Heart left ventricle (tissue), 16 donors: ENCODE data around the gene IMP4. TPM values are rescaled to one million over a fixed set of nuclear protein-coding genes. Genes with fewer than 3 reads are reported as not detected.

Experiments
- ATAC-seq, 4 donors: fragments of 200-7000 bp; cut with Tn5 transposase; one replicate each; pipeline ENCODE4 v1.9.1; 2020 to 2022; ENCODE audit warnings: moderate library complexity in 4 of 4, mild to moderate bottlenecking in 3 of 4, moderate number of reproducible peaks in 1 of 4
- DNase-seq, 5 donors: peaks; one replicate each; pipeline ENCODE4 v3.0.0-alpha.2; 2020
- H3K27ac ChIP-seq, 12 donors: fragments of 200-600 bp; sonication (generic) in 4 of 12; one replicate each; pipeline versions ENCODE4 v1.5.0 to v1.8.0; 2016 to 2022; ENCODE audit warnings: mild to moderate bottlenecking in 2 of 12
- H3K27me3 ChIP-seq, 9 donors: fragments of 200-600 bp; sonication (generic) in 2 of 9; one replicate each; pipeline versions ENCODE4 v1.5.1 to v1.8.0; 2016 to 2022; ENCODE audit warnings: mild to moderate bottlenecking in 3 of 9
- H3K36me3 ChIP-seq, 9 donors: fragments of 200-600 bp; sonication (generic) in 2 of 9; one replicate each; pipeline versions ENCODE4 v1.5.0 to v1.8.0; 2018 to 2022; ENCODE audit warnings: mild to moderate bottlenecking in 2 of 9
- H3K4me1 ChIP-seq, 12 donors: fragments of 200-600 bp; sonication (generic) in 4 of 12; one replicate each; pipeline versions ENCODE4 v1.5.0 to v1.8.0; 2016 to 2022; ENCODE audit warnings: mild to moderate bottlenecking in 3 of 12
- H3K4me3 ChIP-seq, 12 donors: fragments of 200-600 bp; sonication (generic) in 4 of 12; one replicate each; pipeline versions ENCODE4 v1.5.0 to v1.8.0; 2017 to 2022; ENCODE audit warnings: mild to moderate bottlenecking in 9 of 12, moderate library complexity in 4 of 12
- H3K9me3 ChIP-seq, 12 donors: fragments of 200-600 bp; sonication (generic) in 4 of 12; one replicate each; pipeline versions ENCODE4 v1.5.0 to v1.8.0; 2016 to 2022; ENCODE audit warnings: mild to moderate bottlenecking in 1 of 12
- CTCF ChIP-seq, 12 donors: fragments of 200-600 bp; sonication (generic) in 4 of 12; IDR thresholded peaks; one replicate each; pipeline versions ENCODE4 v1.5.0 to v1.8.0; 2018 to 2022; ENCODE audit warnings: antibody characterized with exemption in 12 of 12, mild to moderate bottlenecking in 5 of 12
- POLR2A ChIP-seq, 2 donors: fragments of 450-650 bp; IDR thresholded peaks; one replicate each; pipeline ENCODE4 v1.6.1; 2017; ENCODE audit warnings: antibody characterized with exemption in 2 of 2, mild to moderate bottlenecking in 2 of 2, moderate library complexity in 2 of 2
- WGBS, 4 donors: extraction: QIAGEN DNeasy Blood & Tissue Kit in 2 of 4; methylation state at CpG; one replicate each; pipeline versions ENCODE4 v1.1.5 to v1.1.7; 2013 to 2018; 5-methylcytosine and 5-hydroxymethylcytosine counted together
- intact Hi-C, 10 donors: fragments of 100-400 bp; cut with DNase I; formaldehyde crosslinking; loops; one replicate each; pipeline versions ENCODE4 v1.11.1 to v1.14.2; 2022
- polyA plus RNA-seq, 2 donors: library from polyadenylated mRNA; stranded (reverse); fragments of 200-250 nt; gene quantifications; one replicate each; pipeline ENCODE4 v1.2.3, GENCODE V29; 2013
- total RNA-seq, 9 donors: library from RNA; depleted of rRNA in 2 of 9; stranded (reverse); fragments of >200 nt in 2 of 9; fragmentation: NEBNext Ultra II Directional in 3 of 9; extraction: Animal tissue kit (Norgen Biotek cat#: 25700) in 3 of 9; gene quantifications; one replicate each; pipeline versions ENCODE4 v1.1.0 to v1.2.4, GENCODE V29; 2016 to 2023
- donor health status: ischemic (EF 13 %, LVEDD 7.1; RV severe dilation, severe dysfunction).
- donor health status: healthy with polysubstance abuse.
- donor health status: DM: no; HTN: yes; CAD: no.
- donor health status: DM: no; HTN: no; CAD: no.
- donor health status: ischemic (EF 25% LVEDD 6.9; RV normal size, moderate dysfunction).
- donor health status: ischemic (EF 25% LVEDD 5.7; RV mildly dilated, moderate dysfunction).
- donor health status: healthy.
- donor health status: DM: yes; HTN: yes; CAD: no.
- donor health status: ischemic (EF 35%, LVEDD 5.7; RV mildly dilated, moderate dysfunction).
- donor health status: nonischemic (EF 11% LVEDD 7.7; RV severe dilation, severe dysfunction).
- donor health status: DM: yes; HTN: yes; CAD: no.
- donor health status: PGD.
- donor health status: ischemic (EF 29% LVEDD 5.4; RV normal size, mild dysfunction).
- donor health status: nonischemic (EF 23%, LVEDD 6.1; RV moderate dilation, normal function).

IMP4 gene
- total and polyA plus RNA-seq, 11 donors = 55.8 to 209 (median 73.7) TPM

DNA sequence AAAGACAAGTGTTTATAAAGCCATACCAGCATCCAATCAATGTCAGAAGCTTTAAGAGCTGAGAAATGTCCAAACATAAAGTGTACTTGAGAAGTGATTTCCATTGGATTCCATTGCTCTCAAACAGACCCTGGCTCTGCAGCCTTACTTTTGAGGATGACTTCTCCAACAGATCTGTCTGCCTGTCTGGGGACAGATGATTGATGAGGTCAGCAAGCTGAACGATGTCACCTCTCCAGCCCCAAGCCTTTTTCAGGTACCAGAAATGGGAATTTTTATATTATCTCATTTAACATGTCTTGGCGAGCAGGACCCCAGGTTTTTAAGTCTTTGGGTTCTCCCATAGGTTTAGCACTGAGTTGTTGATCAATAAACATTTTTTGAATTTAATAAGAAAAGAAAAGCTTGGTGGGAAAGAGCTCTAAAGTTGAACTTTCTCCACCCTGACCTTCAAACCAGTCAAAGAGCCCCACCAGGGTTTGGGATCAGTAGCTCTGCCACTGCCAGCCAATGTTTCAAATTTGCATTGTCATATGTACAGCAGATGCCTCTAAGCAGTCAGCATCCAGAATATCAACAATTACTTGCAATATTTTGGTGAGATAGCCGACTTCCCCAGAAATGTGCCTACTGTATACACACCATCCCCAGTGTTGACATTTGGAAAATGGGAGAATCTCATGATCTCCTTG, 35.7 kb downstream of the IMP4 start:
- Histone ChIP-seq H3K4me3 (no peak overlapping the region), H3K36me3 (peaks cover 0 to 48% (median 7%) of the 10 kb centered on the region in 9 donors), H3K9me3 (no peaks in the 10 kb centered on the region), H3K27ac (no peak overlapping the region), H3K4me1 (peaks cover 0 to 44% (median 11%) of the 10 kb centered on the region in 12 donors), H3K27me3 (no peaks in the 10 kb centered on the region)
- ATAC-seq = no peak
- TF ChIP-seq POLR2A (IDR thresholded peaks at IDR 0.05) = no peak
- no peak for TF ChIP-seq CTCF (IDR thresholded peaks at IDR 0.05)
- no peak for DNase-seq
- WGBS, 4 donors = 89 to 90% (median 89%) methylated on average over 3 of the region's 3 CpGs
- intact Hi-C loops = no loop called here

DNA sequence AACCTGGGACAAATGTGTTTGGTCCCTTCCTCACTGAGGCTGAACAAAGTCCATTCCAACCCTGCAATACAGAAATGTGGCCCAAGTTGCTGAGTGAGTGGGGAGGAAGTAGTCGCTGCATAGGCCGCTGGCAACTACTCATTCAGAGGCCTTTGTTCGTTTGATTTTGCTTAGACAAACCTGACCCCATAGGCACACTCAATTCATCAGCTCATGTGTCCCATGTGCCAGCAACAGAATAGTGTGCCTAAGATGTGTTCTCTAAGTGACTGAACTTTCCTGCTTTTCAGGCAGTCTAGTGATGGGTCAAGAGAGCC, 36.2 kb downstream of the IMP4 start:
- Histone ChIP-seq H3K4me1 (peaks cover 0 to 39% (median 8%) of the 10 kb centered on the region in 12 donors), H3K4me3 (no peak overlapping the region), H3K9me3 (no peaks in the 10 kb centered on the region), H3K27ac (no peak overlapping the region), H3K27me3 (no peaks in the 10 kb centered on the region), H3K36me3 (peaks cover 0 to 48% (median 7%) of the 10 kb centered on the region in 9 donors)
- no peak for ATAC-seq
- WGBS, 4 donors = 87 to 96% (median 89%) methylated on average over 3 of the region's 3 CpGs
- no peak for TF ChIP-seq CTCF (IDR thresholded peaks at IDR 0.05)
- DNase-seq = no peak
- intact Hi-C loops = no loop called here

- no peak for TF ChIP-seq CTCF (IDR thresholded peaks at IDR 0.05)
- no peak for TF ChIP-seq POLR2A (IDR thresholded peaks at IDR 0.05)
- H3K4me3 ChIP-seq = no peak overlapping the region
- peak in 3 of 4 donors; percentile 30 to 48 (median 33) for ATAC-seq
- no peaks in the 10 kb centered on the region for H3K27me3 ChIP-seq
- WGBS, 4 donors = 87 to 92% (median 92%) methylated on average over 11 of the region's 11 CpGs
- H3K9me3 ChIP-seq = no peaks in the 10 kb centered on the region
- peak overlapping the region in 1 of 12 donors; percentile 6 for H3K27ac ChIP-seq
- DNase-seq = no peak
- H3K36me3 ChIP-seq = peaks cover 0 to 36% (median 7%) of the 10 kb centered on the region in 9 donors
- peaks cover 0 to 29% (median 9%) of the 10 kb centered on the region in 12 donors for H3K4me1 ChIP-seq
- intact Hi-C loops = no loop called here
These were observed 37.6 kb downstream of the IMP4 start for GRCh38 chr2:130380096-130380934.

DNA sequence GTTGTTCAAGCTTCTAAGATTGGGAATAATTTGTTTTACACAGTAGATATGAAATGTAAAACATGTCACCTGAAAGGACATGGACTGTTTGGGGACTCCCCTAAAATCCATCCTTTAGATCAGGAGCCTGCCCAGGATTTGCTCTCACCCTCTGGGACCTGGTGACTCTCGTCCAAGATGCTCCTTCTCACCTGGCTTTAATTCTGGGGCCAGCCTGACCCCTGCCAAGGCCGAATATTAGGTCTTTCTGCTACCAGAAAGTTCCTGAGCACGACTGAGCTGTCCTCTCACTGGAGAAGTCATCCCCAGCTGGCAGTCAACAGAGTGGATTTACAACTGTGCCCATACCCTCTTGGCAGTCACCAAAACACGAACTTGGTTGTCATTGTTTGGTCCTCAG, 38.4 kb downstream of the IMP4 start:
- H3K27ac ChIP-seq = no peak overlapping the region
- intact Hi-C loops = no loop called here
- ATAC-seq (no peak), DNase-seq (no peak)
- H3K4me1 ChIP-seq = peaks cover 0 to 31% (median 15%) of the 10 kb centered on the region in 12 donors
- no peak overlapping the region for H3K4me3 ChIP-seq
- TF ChIP-seq POLR2A (IDR thresholded peaks at IDR 0.05) (no peak), CTCF (IDR thresholded peaks at IDR 0.05) (no peak)
- 87 to 93% (median 91%) methylated on average over 4 of the region's 4 CpGs for WGBS, 4 donors
- peaks cover 0 to 29% (median 0%) of the 10 kb centered on the region in 9 donors for H3K36me3 ChIP-seq
- no peaks in the 10 kb centered on the region for H3K9me3 ChIP-seq
- no peaks in the 10 kb centered on the region for H3K27me3 ChIP-seq
